Breast epithelium (tissue), 3 donors: ENCODE measurements around the gene TBC1D14.

Experiments used
- POLR2A ChIP-seq: fragments of 450-650 bp; IDR thresholded peaks from one replicate; pipeline ENCODE4 v1.6.1; 2016; ENCODE audit warnings: antibody characterized with exemption, mild to moderate bottlenecking, moderate library complexity
- TF ChIP-seq, protein P1 (sequence below), 3 donors: fragments of 450-650 bp; IDR thresholded peaks; one replicate each; pipeline ENCODE4 v1.5.1; 2016 to 2017; ENCODE audit warnings: antibody characterized with exemption in 3 of 3, mild to moderate bottlenecking in 3 of 3, moderate library complexity in 3 of 3

DNA sequence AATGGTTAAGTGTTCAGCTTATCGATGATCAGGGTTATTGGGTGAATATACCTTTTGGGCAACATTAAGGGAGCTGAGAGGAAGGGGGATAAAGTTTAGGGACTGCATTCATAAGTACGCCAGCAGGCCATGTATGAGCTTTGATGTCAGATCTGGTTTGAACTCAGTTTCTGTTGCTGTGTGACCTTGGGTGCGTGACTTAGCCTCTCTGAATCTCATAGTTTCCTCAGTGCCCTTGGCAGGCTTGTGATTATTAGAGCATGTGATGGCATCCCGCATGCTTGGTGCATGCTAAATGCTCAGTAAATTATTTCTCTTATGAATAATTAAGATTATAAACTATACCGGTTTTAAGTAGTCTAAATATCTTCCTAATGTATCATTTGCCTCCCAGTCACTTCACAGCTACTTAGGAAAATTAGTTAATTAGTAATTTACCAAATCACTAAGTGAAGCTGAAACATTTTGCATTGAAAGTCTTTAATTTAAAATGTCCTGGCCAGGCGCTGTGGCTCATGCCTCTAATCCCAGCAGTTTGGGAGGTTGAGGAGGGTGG is 3.8 kb downstream of the TBC1D14 start:
- no peak for TF ChIP-seq POLR2A
- TF ChIP-seq, protein P1, sequence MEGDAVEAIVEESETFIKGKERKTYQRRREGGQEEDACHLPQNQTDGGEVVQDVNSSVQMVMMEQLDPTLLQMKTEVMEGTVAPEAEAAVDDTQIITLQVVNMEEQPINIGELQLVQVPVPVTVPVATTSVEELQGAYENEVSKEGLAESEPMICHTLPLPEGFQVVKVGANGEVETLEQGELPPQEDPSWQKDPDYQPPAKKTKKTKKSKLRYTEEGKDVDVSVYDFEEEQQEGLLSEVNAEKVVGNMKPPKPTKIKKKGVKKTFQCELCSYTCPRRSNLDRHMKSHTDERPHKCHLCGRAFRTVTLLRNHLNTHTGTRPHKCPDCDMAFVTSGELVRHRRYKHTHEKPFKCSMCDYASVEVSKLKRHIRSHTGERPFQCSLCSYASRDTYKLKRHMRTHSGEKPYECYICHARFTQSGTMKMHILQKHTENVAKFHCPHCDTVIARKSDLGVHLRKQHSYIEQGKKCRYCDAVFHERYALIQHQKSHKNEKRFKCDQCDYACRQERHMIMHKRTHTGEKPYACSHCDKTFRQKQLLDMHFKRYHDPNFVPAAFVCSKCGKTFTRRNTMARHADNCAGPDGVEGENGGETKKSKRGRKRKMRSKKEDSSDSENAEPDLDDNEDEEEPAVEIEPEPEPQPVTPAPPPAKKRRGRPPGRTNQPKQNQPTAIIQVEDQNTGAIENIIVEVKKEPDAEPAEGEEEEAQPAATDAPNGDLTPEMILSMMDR (IDR thresholded peaks at IDR 0.05), result no peak
